Heart left ventricle (tissue), 13 donors: ENCODE data around the gene INSR.

Source experiments
- CTCF ChIP-seq, 12 donors: fragments of 200-600 bp; sonication (generic) in 4 of 12; IDR thresholded peaks; one replicate each; pipeline versions ENCODE4 v1.5.0 to v1.8.0; 2018 to 2022; ENCODE audit warnings: antibody characterized with exemption in 12 of 12, mild to moderate bottlenecking in 5 of 12
- POLR2A ChIP-seq, 2 donors: fragments of 450-650 bp; IDR thresholded peaks; one replicate each; pipeline ENCODE4 v1.6.1; 2017; ENCODE audit warnings: antibody characterized with exemption in 2 of 2, mild to moderate bottlenecking in 2 of 2, moderate library complexity in 2 of 2
- donor health status: ischemic (EF 13 %, LVEDD 7.1; RV severe dilation, severe dysfunction).
- donor health status: DM: no; HTN: yes; CAD: no.
- donor health status: DM: no; HTN: no; CAD: no.
- donor health status: ischemic (EF 25% LVEDD 6.9; RV normal size, moderate dysfunction).
- donor health status: ischemic (EF 25% LVEDD 5.7; RV mildly dilated, moderate dysfunction).
- donor health status: ischemic (EF 35%, LVEDD 5.7; RV mildly dilated, moderate dysfunction).
- donor health status: nonischemic (EF 11% LVEDD 7.7; RV severe dilation, severe dysfunction).
- donor health status: DM: yes; HTN: yes; CAD: no.
- donor health status: PGD.
- donor health status: ischemic (EF 29% LVEDD 5.4; RV normal size, mild dysfunction).
- donor health status: nonischemic (EF 23%, LVEDD 6.1; RV moderate dilation, normal function).

- TF ChIP-seq CTCF (IDR thresholded peaks at IDR 0.05), result no peak
- TF ChIP-seq POLR2A (IDR thresholded peaks at IDR 0.05), result no peak
Measured at GRCh38 chr19:7328647-7329046, 34.4 kb upstream of the INSR start.
